Activated naive CD8-positive, alpha-beta T cell treated with anti-CD3 and anti-CD28 coated beads, Interleukin-2, amount 50 U/mL, for 24 hours (primary cell): ENCODE measurements around the gene RGS4.
"Not testable (repeated sequence)": the region's sequence is repeated elsewhere in the genome, so short reads cannot be mapped to it uniquely, and the experiment has no call there.

Experiments
- ATAC-seq: fragments of 150-1000 bp; cut with Tn5 transposase; one replicate; pipeline ENCODE4 v1.10.0; 2021
- DNase-seq: peaks from one replicate; pipeline ENCODE4 v3.0.0; 2021
- H3K27ac Mint-ChIP-seq: one replicate; pipeline ENCODE4 v1.8.0; 2021; ENCODE audit warnings: mild to moderate bottlenecking, mixed read lengths
- H3K27me3 Mint-ChIP-seq: one replicate; pipeline ENCODE4 v1.8.0; 2021; ENCODE audit warnings: mixed read lengths
- H3K36me3 Mint-ChIP-seq: one replicate; pipeline ENCODE4 v1.8.0; 2021; ENCODE audit warnings: low read depth, mixed read lengths
- H3K4me1 Mint-ChIP-seq: one replicate; pipeline ENCODE4 v1.8.0; 2021; ENCODE audit warnings: mixed read lengths
- H3K4me3 Mint-ChIP-seq: one replicate; pipeline ENCODE4 v1.8.0; 2021; ENCODE audit warnings: mild to moderate bottlenecking, moderate library complexity, mixed read lengths
- H3K9me3 Mint-ChIP-seq: one replicate; pipeline ENCODE4 v1.8.0; 2021; ENCODE audit warnings: mixed read lengths

RGS4 gene

DNA sequence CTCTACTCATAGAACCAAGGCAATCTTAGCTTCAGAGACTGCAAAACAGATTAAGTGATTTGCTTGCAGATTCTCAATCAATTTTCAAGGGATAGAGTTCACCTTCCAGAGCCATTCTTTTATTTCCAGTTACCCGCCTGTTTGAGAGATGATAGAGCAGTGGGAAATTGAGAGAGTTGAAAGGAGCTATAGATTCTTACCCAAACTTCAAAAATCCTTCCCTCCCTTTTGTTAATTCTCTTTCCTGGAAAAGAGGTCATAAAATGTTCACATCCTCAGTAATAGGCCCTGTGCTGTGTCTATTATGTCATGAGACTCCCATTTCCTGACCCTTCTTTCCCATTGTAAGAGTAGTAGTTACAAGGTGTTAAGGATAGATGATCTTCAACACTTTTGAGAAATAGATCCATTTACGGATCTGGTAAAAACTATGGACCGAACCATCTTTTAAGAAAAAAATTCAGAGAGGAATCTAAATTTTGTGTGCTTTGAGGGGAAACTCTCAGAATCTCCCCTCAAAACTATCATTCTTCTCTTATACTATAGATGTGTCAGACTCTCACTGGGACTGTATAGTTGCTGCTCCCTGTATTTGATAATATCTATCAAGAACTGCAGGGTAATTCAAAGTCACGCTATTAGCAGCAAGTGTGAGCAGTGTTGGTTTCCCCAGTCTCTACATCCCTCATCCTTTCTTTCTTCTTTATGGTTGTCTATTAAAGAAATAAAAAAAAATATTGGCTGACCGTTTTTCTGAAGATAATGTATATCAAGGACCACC is 8.0 kb downstream of the RGS4 start:
- H3K27me3 Mint-ChIP-seq = peaks cover 7% of the 10 kb centered on the region
- H3K27ac Mint-ChIP-seq = no peak overlapping the region
- DNase-seq = no peak
- no peaks in the 10 kb centered on the region for H3K36me3 Mint-ChIP-seq
- H3K9me3 Mint-ChIP-seq = no peaks in the 10 kb centered on the region
- no peak for ATAC-seq
- no peaks in the 10 kb centered on the region for H3K4me1 Mint-ChIP-seq
- H3K4me3 Mint-ChIP-seq = no peak overlapping the region

DNA sequence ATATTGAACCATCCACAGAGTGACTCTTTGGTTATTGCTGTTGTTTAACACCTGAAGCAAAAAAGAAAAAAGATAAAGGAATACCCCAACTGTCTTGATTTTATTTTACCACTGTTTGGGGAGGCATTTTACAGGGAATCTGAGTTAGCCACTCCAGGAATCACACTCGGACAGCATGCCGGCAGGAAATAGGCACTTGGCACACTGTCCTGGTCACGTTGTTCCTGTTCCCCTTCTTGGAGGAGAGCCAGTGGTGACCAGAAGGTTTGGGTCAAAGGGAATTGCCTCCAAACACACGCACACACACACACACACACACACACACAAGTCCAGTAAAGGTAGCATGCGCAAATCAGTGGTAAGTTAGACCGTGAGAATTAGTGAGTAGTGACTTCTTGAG is 13.8 kb downstream of the RGS4 start:
- DNase-seq = no peak
- peaks cover 2% of the 10 kb centered on the region for H3K27me3 Mint-ChIP-seq
- no peak overlapping the region for H3K27ac Mint-ChIP-seq
- no peak for ATAC-seq
- H3K36me3 Mint-ChIP-seq = no peaks in the 10 kb centered on the region
- no peak overlapping the region for H3K4me3 Mint-ChIP-seq
- no peaks in the 10 kb centered on the region for H3K9me3 Mint-ChIP-seq
- no peaks in the 10 kb centered on the region for H3K4me1 Mint-ChIP-seq

DNA sequence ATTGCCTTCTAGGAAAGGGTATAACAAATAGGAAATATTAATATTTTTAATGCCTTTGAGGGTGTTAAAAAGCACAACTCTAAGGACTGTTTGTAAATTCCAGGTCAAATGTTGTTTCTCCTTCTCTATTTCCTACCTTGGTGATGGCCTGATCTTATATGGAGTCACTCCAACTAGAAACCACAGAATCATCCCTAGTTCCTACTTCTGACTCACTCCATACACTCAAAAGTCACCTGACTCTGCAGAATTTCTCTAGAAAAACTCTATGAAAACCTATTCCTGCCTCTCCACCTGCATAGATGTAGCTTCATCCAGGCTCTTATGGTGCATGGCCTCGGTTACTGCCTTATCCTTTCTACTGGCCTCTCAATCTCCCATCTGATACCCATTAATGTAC is 14.5 kb downstream of the RGS4 start:
- no peak overlapping the region for H3K27ac Mint-ChIP-seq
- no peaks in the 10 kb centered on the region for H3K36me3 Mint-ChIP-seq
- no peak for ATAC-seq
- DNase-seq = no peak
- H3K27me3 Mint-ChIP-seq = peaks cover 2% of the 10 kb centered on the region
- no peak overlapping the region for H3K4me3 Mint-ChIP-seq
- H3K4me1 Mint-ChIP-seq = no peaks in the 10 kb centered on the region
- H3K9me3 Mint-ChIP-seq = no peaks in the 10 kb centered on the region

DNA sequence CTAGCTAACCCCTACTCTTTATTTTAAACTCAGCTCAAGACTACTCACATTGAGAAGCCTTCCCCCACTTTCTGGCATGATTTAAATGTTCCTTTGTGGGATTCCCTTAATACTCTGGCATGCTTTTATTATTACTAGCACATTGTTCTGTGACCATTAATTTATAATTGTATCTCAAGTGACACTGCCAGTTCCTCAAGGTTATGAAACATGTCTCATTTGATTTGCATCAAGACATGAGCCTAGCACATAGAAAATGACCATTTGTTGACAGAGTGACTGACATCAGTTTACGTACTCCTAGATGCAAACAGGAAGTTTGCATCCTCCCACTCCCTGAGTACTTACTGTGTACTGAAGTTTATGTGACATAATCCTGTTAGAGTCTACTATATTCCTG is 15.2 kb downstream of the RGS4 start:
- peaks cover 2% of the 10 kb centered on the region for H3K27me3 Mint-ChIP-seq
- no peak for DNase-seq
- H3K4me3 Mint-ChIP-seq = no peak overlapping the region

DNA sequence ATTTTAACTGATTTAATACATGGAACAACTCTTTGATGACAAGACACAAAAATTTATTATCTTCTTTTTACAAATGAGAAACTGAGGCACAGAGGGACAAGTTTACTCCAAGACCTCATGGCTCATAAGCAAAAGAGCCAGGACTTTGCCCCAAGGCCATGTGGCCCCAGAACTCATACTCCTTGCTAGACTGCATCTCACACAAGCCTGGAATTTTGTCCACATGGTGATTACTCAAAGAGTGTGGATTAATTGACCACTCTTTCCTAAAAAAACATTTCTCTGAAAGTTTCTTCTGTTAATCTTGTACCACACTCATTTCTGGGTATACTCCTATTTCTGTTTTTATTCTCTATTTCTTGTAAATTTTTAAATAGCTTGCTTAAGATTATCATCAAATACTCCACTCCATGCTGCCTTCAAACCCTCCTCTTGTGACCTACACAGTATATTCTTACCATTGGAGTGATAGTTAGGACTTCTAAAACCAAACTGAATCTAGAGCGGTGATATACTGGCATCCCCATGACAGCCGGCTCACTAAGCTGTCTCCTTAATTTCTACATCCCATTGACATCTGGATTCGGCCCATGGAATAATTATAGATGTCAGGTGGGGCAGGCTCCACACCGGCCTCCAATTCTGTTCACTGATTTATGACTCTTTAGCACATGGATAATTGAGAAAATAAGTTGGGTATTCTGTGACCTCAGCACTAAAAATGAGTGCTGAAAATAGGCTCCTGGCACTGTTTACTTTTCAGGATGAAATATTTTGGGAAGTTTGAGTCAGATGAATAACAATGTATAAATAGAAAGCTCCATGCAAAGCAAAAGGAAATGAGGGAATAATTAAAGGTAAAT is 16.1 kb downstream of the RGS4 start:
- Mint-ChIP-seq H3K9me3 (no peaks in the 10 kb centered on the region), H3K4me1 (no peaks in the 10 kb centered on the region), H3K4me3 (no peak overlapping the region), H3K27ac (no peak overlapping the region), H3K27me3 (peaks cover 2% of the 10 kb centered on the region), H3K36me3 (no peaks in the 10 kb centered on the region)
- DNase-seq (no peak), ATAC-seq (no peak)

More for the DNA sequence above, 15.2 kb downstream of the RGS4 start:
- no peak for ATAC-seq
- Mint-ChIP-seq H3K4me1 (no peaks in the 10 kb centered on the region), H3K9me3 (no peaks in the 10 kb centered on the region), H3K36me3 (no peaks in the 10 kb centered on the region), H3K27ac (no peak overlapping the region)

DNA sequence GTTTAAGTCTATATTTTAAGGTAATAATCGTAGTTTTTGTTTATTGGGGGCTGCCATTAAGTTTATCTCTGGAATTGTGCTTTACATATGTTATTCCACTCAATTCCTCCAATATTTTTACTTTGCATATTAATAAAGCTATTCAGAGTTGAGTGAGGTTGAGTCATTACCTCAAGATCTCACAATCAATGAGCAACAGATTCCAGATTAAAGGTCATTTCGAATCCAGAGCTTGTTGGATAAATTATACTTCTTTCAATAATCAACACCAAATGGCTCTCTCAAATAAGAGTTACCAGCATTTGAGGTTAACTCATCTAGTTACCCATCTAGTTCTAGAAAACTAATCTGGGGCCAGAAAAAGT is 16.7 kb downstream of the RGS4 start:
- no peaks in the 10 kb centered on the region for H3K4me1 Mint-ChIP-seq
- H3K27ac Mint-ChIP-seq = no peak overlapping the region
- H3K9me3 Mint-ChIP-seq = no peaks in the 10 kb centered on the region
- no peak overlapping the region for H3K4me3 Mint-ChIP-seq
- H3K27me3 Mint-ChIP-seq = peaks cover 2% of the 10 kb centered on the region
- no peaks in the 10 kb centered on the region for H3K36me3 Mint-ChIP-seq
- DNase-seq (no peak), ATAC-seq (no peak)

DNA sequence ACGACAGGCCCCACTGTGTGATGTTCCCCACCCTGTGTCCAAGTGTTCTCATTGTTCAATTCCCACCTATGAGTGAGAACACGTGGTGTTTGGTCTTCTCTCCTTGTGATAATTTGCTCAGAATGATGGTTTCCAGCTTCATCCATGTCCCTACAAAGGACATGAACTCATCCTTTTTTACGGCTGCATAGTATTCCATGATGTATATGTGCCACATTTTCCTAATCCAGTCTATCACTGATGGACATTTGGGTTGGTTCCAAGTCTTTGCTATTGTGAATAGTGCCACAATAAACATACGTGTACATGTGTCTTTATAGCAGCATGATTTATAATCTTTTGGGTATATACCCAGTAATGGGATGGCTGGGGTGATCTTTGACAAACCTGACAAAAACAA is 20.0 kb downstream of the RGS4 start:
- H3K4me1 Mint-ChIP-seq, ATAC-seq, H3K9me3 Mint-ChIP-seq, DNase-seq, H3K27me3 Mint-ChIP-seq, H3K36me3 Mint-ChIP-seq, H3K27ac Mint-ChIP-seq, H3K4me3 Mint-ChIP-seq: not testable (repeated sequence)

DNA sequence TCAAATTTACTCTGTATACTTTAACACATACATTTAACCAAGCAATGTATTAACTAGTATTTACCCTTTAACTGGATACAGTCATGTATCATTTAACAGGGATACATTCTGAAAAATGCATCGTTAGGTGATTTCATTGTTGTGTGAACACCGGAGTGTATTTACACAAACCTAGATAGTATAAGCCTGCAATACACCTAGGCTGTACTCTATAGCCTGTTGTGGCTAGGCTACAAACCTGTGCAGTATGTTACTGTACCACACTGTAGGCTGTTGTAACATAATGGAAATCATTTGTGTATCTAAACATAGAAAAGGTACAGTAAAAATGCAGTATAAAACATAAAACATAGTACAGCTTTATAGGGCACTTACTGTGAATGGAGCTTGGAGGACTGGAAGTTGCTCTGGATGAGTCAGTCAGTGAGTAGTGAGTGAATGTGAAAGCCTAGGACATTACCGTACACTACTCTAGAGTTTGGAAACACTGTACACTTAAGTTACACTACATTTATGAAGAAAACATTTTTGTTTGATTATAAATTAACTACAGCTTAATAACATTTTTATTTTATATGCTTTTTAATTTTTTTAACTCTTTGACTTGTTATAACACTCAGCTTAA is 21.3 kb downstream of the RGS4 start:
- ATAC-seq = no peak

DNA sequence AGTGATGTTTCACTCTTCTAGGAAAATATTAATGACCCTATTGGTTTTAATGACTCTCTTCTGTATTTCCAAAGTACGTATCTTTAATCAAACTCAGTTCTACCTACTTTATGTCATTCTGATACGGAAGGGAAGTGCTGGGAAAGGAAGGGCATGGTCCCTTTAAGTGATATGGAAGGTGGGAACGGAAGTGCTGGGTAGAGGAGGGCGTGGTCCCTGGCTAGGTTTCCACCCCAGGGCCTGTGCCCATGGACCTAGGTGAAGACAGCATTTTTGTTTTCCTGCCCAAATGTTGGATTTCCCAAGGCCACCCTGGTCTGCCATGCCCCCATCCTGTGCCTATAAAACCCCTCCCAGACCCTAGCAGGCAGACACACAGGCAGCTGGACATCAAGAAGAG is 24.0 kb downstream of the RGS4 start:
- Mint-ChIP-seq H3K36me3 (no peaks in the 10 kb centered on the region), H3K27me3 (no peaks in the 10 kb centered on the region), H3K27ac (no peak overlapping the region), H3K9me3 (no peaks in the 10 kb centered on the region), H3K4me3 (no peak overlapping the region), H3K4me1 (no peaks in the 10 kb centered on the region)
- no peak for DNase-seq
- no peak for ATAC-seq

More for the DNA sequence above, 21.3 kb downstream of the RGS4 start:
- no peaks in the 10 kb centered on the region for H3K36me3 Mint-ChIP-seq
- no peak overlapping the region for H3K4me3 Mint-ChIP-seq
- DNase-seq = no peak
- H3K9me3 Mint-ChIP-seq = no peaks in the 10 kb centered on the region
- no peaks in the 10 kb centered on the region for H3K4me1 Mint-ChIP-seq
- H3K27me3 Mint-ChIP-seq = no peaks in the 10 kb centered on the region
- no peak overlapping the region for H3K27ac Mint-ChIP-seq

DNA sequence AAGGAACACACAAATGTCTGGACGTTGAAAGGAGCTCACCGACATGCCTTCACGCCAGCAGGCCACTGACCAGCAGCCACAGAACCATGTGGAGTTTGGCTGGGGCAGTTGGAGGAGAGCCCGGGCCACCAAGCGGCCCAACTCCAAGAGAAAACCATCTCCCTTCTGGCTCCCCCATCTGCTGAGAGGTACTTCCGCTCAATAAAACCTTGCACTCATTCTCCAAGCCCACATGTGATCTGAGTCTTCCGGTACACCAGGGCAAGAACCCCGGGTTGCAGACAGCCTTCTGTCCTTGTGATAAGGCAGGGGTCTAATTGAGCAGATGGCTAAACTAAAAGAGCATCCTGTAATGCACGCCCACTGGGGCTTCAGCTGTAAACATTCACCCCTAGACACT is 24.4 kb downstream of the RGS4 start:
- no peaks in the 10 kb centered on the region for H3K9me3 Mint-ChIP-seq
- H3K27me3 Mint-ChIP-seq = no peaks in the 10 kb centered on the region
- ATAC-seq = no peak
- H3K4me1 Mint-ChIP-seq = no peaks in the 10 kb centered on the region
- no peaks in the 10 kb centered on the region for H3K36me3 Mint-ChIP-seq
- no peak overlapping the region for H3K4me3 Mint-ChIP-seq
- DNase-seq = no peak
- no peak overlapping the region for H3K27ac Mint-ChIP-seq

DNA sequence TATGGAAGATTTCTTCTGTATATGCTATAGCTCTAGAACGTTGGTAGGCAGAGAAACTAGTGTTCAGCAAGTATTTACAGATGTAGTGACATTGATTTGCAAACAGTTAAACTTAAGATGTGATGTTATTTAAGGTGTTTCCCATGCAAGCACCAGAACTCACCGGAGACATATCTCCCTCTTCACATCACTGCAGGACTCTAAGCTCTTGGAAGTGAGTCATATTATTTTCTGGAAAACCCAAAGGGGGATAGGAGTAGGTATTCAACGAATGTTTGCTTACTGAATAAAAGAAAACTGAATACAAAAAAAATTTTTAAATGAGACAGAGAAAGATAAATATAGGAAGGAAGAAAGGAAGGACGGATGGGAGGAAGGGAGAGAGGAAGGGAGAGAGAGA is 25.0 kb downstream of the RGS4 start:
- Mint-ChIP-seq H3K4me3 (no peak overlapping the region), H3K27ac (no peak overlapping the region), H3K4me1 (no peaks in the 10 kb centered on the region), H3K9me3 (no peaks in the 10 kb centered on the region), H3K27me3 (no peaks in the 10 kb centered on the region), H3K36me3 (no peaks in the 10 kb centered on the region)
- no peak for DNase-seq
- ATAC-seq = no peak

DNA sequence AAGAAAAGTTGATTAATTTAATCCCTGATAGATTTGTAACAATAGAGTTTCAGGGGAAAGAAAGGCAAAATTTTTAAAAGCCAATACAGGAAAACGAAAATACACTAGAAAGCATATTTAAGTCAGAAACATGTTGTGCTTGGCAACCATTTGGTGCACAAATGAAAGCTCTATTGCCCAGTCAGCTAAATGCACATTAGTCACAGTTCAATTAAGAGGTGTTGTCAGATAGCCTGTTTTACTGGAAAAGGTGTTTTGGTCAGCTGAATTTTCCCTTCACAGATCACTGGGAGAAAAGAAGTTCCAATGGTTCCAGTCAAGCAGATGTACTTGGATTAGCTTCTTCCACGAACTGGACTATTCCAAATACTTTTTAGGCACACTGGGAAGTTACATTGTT is 25.4 kb downstream of the RGS4 start:
- Mint-ChIP-seq H3K9me3 (no peaks in the 10 kb centered on the region), H3K4me3 (no peak overlapping the region), H3K36me3 (no peaks in the 10 kb centered on the region), H3K27ac (no peak overlapping the region), H3K4me1 (no peaks in the 10 kb centered on the region), H3K27me3 (no peaks in the 10 kb centered on the region)
- no peak for ATAC-seq
- DNase-seq = no peak

DNA sequence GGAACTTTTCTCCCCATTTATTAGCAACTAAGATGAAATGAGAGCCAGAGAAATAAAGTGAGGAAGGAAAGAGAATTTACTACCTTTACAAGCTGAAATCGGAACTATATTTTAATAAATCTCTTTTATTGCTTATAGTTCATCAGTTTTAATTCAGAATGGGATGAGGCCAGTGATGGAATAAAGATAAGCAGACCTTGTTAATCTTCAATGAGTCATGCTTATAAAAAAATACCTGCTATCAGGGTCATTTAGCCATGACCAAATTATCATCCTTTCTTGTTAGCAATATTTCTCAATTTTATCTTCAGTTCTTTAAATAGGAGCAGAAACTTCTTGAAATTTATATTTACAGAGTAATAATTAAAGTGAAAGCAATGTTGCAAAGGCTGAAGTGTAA is 26.1 kb downstream of the RGS4 start:
- no peak overlapping the region for H3K27ac Mint-ChIP-seq
- no peak overlapping the region for H3K4me3 Mint-ChIP-seq
- ATAC-seq = no peak

DNA sequence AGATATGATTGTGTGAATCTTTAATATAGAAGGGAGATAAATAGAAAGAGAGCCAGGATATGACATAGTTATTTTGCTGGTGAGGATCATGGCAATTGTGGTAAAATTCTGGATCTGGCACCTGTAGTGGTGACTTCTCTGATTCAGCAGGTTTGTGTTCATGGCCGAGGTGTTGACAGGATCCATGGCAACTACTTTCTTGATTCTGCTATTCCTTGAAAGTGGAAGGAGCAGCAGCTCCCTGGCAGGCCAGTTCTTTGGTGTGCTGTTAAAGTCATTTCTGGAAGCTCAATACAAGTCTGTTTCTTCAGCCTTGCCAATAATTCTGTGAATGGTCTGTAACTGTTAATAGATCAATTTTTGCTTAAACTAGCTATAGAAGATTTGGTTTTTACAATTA is 33.4 kb downstream of the RGS4 start:
- Mint-ChIP-seq H3K27me3 (peaks cover 6% of the 10 kb centered on the region), H3K27ac (no peak overlapping the region), H3K36me3 (no peaks in the 10 kb centered on the region), H3K4me3 (no peak overlapping the region), H3K4me1 (no peaks in the 10 kb centered on the region), H3K9me3 (no peaks in the 10 kb centered on the region)
- DNase-seq = no peak
- ATAC-seq = no peak

More for the DNA sequence above, 26.1 kb downstream of the RGS4 start:
- H3K27me3 Mint-ChIP-seq = no peaks in the 10 kb centered on the region
- no peaks in the 10 kb centered on the region for H3K36me3 Mint-ChIP-seq
- no peak for DNase-seq
- H3K9me3 Mint-ChIP-seq = no peaks in the 10 kb centered on the region
- H3K4me1 Mint-ChIP-seq = no peaks in the 10 kb centered on the region
